WTC11 (cell line): Measurements from ENCODE around the gene DAZAP2. TPM values are rescaled to one million over a fixed set of nuclear protein-coding genes. Genes with fewer than 3 reads are reported as not detected.

Experiments
- ATAC-seq: fragments of 200-7000 bp; cut with Tn5 transposase; 2 replicates; pipeline ENCODE4 v1.10.0; 2021; ENCODE audit warnings: mild to moderate bottlenecking, moderate library complexity
- CTCF ChIA-PET: fragments of 300-600 bp; sonication (Branson Sonifier 250); formaldehyde crosslinking; loops from one replicate; lab custom pipeline; 2021; ENCODE audit warnings: antibody characterized with exemption; lab: Charles Lee
- POLR2A ChIA-PET: fragments of 350-600 bp; sonication (Branson Sonifier 250); formaldehyde crosslinking; loops from one replicate; lab custom pipeline; 2021; ENCODE audit warnings: antibody characterized with exemption; lab: Charles Lee
- DNase-seq: peaks from one replicate; pipeline ENCODE4 v3.0.0; 2021; ENCODE audit warnings: low spot score
- H3K27ac Mint-ChIP-seq: 2 replicates; pipeline ENCODE4 v1.8.0; 2021; ENCODE audit warnings: mixed read lengths
- H3K27me3 Mint-ChIP-seq: 2 replicates; pipeline ENCODE4 v1.8.0; 2021; ENCODE audit warnings: low read depth, mild to moderate bottlenecking, moderate library complexity, mixed read lengths
- H3K36me3 Mint-ChIP-seq: 2 replicates; pipeline ENCODE4 v1.8.0; 2021; ENCODE audit warnings: mixed read lengths
- H3K4me1 Mint-ChIP-seq: 2 replicates; pipeline ENCODE4 v1.8.0; 2022; ENCODE audit warnings: mixed read lengths
- H3K4me3 Mint-ChIP-seq: 2 replicates; pipeline ENCODE4 v1.8.0; 2021; ENCODE audit warnings: mild to moderate bottlenecking, moderate library complexity, mixed read lengths
- H3K9me3 Mint-ChIP-seq: 2 replicates; pipeline ENCODE4 v1.8.0; 2021; ENCODE audit warnings: mixed read lengths
- ATF1 ChIP-seq: sonication (generic); formaldehyde crosslinking; IDR thresholded peaks from 2 replicates; pipeline ENCODE4 v1.8.1; 2023; ENCODE audit warnings: mild to moderate bottlenecking, moderate library complexity, missing genetic modification reagents
- CREB1 ChIP-seq: sonication (generic); formaldehyde crosslinking; IDR thresholded peaks from 2 replicates; pipeline ENCODE4 v1.8.0; 2023; ENCODE audit warnings: mild to moderate bottlenecking, missing genetic modification reagents
- ELF4 ChIP-seq: sonication (generic); formaldehyde crosslinking; IDR thresholded peaks from 2 replicates; pipeline ENCODE4 v1.8.1; 2022; ENCODE audit warnings: low read depth, mild to moderate bottlenecking, moderate library complexity, missing genetic modification reagents
- FOXJ3 ChIP-seq: sonication (generic); formaldehyde crosslinking; IDR thresholded peaks from 2 replicates; pipeline ENCODE4 v1.9.0; 2021; ENCODE audit warnings: missing genetic modification reagents, mild to moderate bottlenecking, borderline replicate concordance
- FOXK1 ChIP-seq: sonication (generic); formaldehyde crosslinking; IDR thresholded peaks from 2 replicates; pipeline ENCODE4 v1.8.0; 2022; ENCODE audit warnings: mild to moderate bottlenecking, moderate library complexity, missing genetic modification reagents
- FOXP1 ChIP-seq: sonication (generic); formaldehyde crosslinking; IDR thresholded peaks from 2 replicates; pipeline ENCODE4 v1.8.0; 2022; ENCODE audit warnings: missing genetic modification reagents, mild to moderate bottlenecking, moderate library complexity, borderline replicate concordance
- IRF2 ChIP-seq: sonication (generic); formaldehyde crosslinking; IDR thresholded peaks from 2 replicates; pipeline ENCODE4 v1.8.0; 2022; ENCODE audit warnings: low read depth, missing genetic modification reagents, borderline replicate concordance
- MXD4 ChIP-seq: fragments of 250-450 bp; sonication (Bioruptor Pico); IDR thresholded peaks from 2 replicates; pipeline ENCODE4 v1.8.0; 2021; ENCODE audit warnings: mild to moderate bottlenecking, moderate library complexity, borderline replicate concordance
- MYBL2 ChIP-seq: sonication (generic); formaldehyde crosslinking; IDR thresholded peaks from 2 replicates; pipeline ENCODE4 v1.8.1; 2023; ENCODE audit warnings: mild to moderate bottlenecking, moderate library complexity, missing genetic modification reagents
- NFE2L1 ChIP-seq: sonication (generic); formaldehyde crosslinking; IDR thresholded peaks from 2 replicates; pipeline ENCODE4 v1.8.1; 2023; ENCODE audit warnings: missing genetic modification reagents
- NFYB ChIP-seq: sonication (generic); formaldehyde crosslinking; conservative IDR thresholded peaks from 2 replicates; pipeline ENCODE4 v1.8.0; 2022; ENCODE audit warnings: low read depth, missing genetic modification reagents
- NR2C2 ChIP-seq: sonication (generic); formaldehyde crosslinking; IDR thresholded peaks from 2 replicates; pipeline ENCODE4 v1.8.0; 2022; ENCODE audit warnings: mild to moderate bottlenecking, missing genetic modification reagents
- PRRX2 ChIP-seq: fragments of 250-450 bp; sonication (Bioruptor Pico); IDR thresholded peaks from 2 replicates; pipeline ENCODE4 v1.8.0; 2021; ENCODE audit warnings: mild to moderate bottlenecking
- SMAD4 ChIP-seq: sonication (generic); formaldehyde crosslinking; IDR thresholded peaks from 2 replicates; pipeline ENCODE4 v1.8.0; 2022; ENCODE audit warnings: mild to moderate bottlenecking, missing genetic modification reagents
- ZNF121 ChIP-seq: sonication (generic); formaldehyde crosslinking; IDR thresholded peaks from 2 replicates; pipeline ENCODE4 v1.8.0; 2023; ENCODE audit warnings: missing genetic modification reagents
- ZNF138 ChIP-seq: sonication (generic); formaldehyde crosslinking; conservative IDR thresholded peaks from 2 replicates; pipeline ENCODE4 v1.8.1; 2022; ENCODE audit warnings: mild to moderate bottlenecking, moderate library complexity, missing genetic modification reagents
- ZNF423 ChIP-seq: fragments of 250-450 bp; sonication (Bioruptor Pico); IDR thresholded peaks from 2 replicates; pipeline ENCODE4 v2.1.2; 2022; ENCODE audit warnings: mild to moderate bottlenecking, moderate library complexity
- total RNA-seq: library from RNA; stranded (reverse); gene quantifications from 3 replicates; pipeline ENCODE4 v1.2.3, GENCODE V29; 2021
- TF ChIP-seq, protein P1 (sequence below): sonication (generic); formaldehyde crosslinking; IDR thresholded peaks from 2 replicates; pipeline ENCODE4 v1.8.1; 2022; ENCODE audit warnings: mild to moderate bottlenecking, missing genetic modification reagents, moderate library complexity, borderline replicate concordance
- TF ChIP-seq, protein P2 (sequence below): sonication (generic); formaldehyde crosslinking; IDR thresholded peaks from 2 replicates; pipeline ENCODE4 v1.8.1; 2023; ENCODE audit warnings: mild to moderate bottlenecking, missing genetic modification reagents
- TF ChIP-seq, protein P3 (sequence below): sonication (generic); formaldehyde crosslinking; IDR thresholded peaks from 2 replicates; pipeline ENCODE4 v1.8.0; 2022; ENCODE audit warnings: mild to moderate bottlenecking, missing genetic modification reagents
- TF ChIP-seq, protein P4 (sequence below): sonication (generic); formaldehyde crosslinking; IDR thresholded peaks from 2 replicates; pipeline ENCODE4 v1.8.0; 2022; ENCODE audit warnings: mild to moderate bottlenecking, missing genetic modification reagents
- TF ChIP-seq, protein P5 (sequence below): sonication (generic); formaldehyde crosslinking; IDR thresholded peaks from 2 replicates; pipeline ENCODE4 v1.8.0; 2022; ENCODE audit warnings: missing genetic modification reagents
- TF ChIP-seq, protein P6 (sequence below): sonication (generic); formaldehyde crosslinking; IDR thresholded peaks from 2 replicates; pipeline ENCODE4 v1.8.1; 2022; ENCODE audit warnings: low read depth, missing genetic modification reagents, borderline replicate concordance

The DAZAP2 gene
- total RNA-seq, 1 experiment from 2014 or later = 35.8 TPM

DNA sequence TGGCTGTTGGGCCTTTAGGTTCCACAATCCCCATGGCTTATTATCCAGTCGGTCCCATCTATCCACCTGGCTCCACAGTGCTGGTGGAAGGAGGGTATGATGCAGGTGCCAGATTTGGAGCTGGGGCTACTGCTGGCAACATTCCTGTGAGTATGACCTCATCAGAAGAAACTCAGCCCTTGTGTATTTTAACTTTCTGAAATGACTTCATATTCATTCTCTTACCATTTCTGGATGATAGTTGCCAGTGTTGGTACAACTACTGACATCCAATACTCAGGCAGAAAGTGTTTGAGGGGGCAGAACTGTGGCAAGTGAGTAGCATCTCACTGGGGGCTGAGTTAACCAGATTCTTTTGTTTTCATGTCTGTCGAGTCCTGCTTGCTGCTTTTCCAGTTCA lies 2.3 kb downstream of the DAZAP2 start (continued):
- TF ChIP-seq, protein P1, sequence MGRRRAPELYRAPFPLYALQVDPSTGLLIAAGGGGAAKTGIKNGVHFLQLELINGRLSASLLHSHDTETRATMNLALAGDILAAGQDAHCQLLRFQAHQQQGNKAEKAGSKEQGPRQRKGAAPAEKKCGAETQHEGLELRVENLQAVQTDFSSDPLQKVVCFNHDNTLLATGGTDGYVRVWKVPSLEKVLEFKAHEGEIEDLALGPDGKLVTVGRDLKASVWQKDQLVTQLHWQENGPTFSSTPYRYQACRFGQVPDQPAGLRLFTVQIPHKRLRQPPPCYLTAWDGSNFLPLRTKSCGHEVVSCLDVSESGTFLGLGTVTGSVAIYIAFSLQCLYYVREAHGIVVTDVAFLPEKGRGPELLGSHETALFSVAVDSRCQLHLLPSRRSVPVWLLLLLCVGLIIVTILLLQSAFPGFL (CRISPR knock-in tag) = no peak
- no peak for TF ChIP-seq IRF2 (CRISPR knock-in tag)
- no peak for TF ChIP-seq ELF4 (CRISPR knock-in tag)
- no peak for TF ChIP-seq MYBL2
- TF ChIP-seq ZNF138 = no peak
- no peak for TF ChIP-seq CREB1 (CRISPR knock-in tag)
- TF ChIP-seq, protein P2, sequence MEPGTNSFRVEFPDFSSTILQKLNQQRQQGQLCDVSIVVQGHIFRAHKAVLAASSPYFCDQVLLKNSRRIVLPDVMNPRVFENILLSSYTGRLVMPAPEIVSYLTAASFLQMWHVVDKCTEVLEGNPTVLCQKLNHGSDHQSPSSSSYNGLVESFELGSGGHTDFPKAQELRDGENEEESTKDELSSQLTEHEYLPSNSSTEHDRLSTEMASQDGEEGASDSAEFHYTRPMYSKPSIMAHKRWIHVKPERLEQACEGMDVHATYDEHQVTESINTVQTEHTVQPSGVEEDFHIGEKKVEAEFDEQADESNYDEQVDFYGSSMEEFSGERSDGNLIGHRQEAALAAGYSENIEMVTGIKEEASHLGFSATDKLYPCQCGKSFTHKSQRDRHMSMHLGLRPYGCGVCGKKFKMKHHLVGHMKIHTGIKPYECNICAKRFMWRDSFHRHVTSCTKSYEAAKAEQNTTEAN (CRISPR knock-in tag) = no peak

DNA sequence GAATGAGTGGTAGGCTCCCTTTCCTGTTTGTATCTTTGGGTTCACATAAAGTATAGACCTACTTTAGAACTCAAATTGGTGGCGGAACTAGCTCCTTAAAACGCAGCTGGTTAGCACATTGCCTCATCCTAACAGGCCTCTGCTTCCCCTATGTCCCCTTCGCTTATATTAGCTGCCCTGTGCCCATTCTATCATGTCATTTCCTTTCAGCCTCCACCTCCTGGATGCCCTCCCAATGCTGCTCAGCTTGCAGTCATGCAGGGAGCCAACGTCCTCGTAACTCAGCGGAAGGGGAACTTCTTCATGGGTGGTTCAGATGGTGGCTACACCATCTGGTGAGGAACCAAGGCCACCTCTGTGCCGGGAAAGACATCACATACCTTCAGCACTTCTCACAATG lies 3.5 kb downstream of the DAZAP2 start:
- H3K4me1 Mint-ChIP-seq = peaks cover 27% of the 10 kb centered on the region
- no peak overlapping the region for H3K27ac Mint-ChIP-seq
- TF ChIP-seq FOXP1 (no peak), NFE2L1 (CRISPR knock-in tag) (no peak), ZNF121 (CRISPR knock-in tag) (no peak), FOXJ3 (CRISPR knock-in tag) (no peak), ZNF138 (no peak), CREB1 (CRISPR knock-in tag) (no peak)
- TF ChIP-seq, protein P3, sequence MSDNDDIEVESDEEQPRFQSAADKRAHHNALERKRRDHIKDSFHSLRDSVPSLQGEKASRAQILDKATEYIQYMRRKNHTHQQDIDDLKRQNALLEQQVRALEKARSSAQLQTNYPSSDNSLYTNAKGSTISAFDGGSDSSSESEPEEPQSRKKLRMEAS = no peak
- TF ChIP-seq, protein P4, sequence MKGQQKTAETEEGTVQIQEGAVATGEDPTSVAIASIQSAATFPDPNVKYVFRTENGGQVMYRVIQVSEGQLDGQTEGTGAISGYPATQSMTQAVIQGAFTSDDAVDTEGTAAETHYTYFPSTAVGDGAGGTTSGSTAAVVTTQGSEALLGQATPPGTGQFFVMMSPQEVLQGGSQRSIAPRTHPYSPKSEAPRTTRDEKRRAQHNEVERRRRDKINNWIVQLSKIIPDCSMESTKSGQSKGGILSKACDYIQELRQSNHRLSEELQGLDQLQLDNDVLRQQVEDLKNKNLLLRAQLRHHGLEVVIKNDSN = no peak
- TF ChIP-seq, protein P5, sequence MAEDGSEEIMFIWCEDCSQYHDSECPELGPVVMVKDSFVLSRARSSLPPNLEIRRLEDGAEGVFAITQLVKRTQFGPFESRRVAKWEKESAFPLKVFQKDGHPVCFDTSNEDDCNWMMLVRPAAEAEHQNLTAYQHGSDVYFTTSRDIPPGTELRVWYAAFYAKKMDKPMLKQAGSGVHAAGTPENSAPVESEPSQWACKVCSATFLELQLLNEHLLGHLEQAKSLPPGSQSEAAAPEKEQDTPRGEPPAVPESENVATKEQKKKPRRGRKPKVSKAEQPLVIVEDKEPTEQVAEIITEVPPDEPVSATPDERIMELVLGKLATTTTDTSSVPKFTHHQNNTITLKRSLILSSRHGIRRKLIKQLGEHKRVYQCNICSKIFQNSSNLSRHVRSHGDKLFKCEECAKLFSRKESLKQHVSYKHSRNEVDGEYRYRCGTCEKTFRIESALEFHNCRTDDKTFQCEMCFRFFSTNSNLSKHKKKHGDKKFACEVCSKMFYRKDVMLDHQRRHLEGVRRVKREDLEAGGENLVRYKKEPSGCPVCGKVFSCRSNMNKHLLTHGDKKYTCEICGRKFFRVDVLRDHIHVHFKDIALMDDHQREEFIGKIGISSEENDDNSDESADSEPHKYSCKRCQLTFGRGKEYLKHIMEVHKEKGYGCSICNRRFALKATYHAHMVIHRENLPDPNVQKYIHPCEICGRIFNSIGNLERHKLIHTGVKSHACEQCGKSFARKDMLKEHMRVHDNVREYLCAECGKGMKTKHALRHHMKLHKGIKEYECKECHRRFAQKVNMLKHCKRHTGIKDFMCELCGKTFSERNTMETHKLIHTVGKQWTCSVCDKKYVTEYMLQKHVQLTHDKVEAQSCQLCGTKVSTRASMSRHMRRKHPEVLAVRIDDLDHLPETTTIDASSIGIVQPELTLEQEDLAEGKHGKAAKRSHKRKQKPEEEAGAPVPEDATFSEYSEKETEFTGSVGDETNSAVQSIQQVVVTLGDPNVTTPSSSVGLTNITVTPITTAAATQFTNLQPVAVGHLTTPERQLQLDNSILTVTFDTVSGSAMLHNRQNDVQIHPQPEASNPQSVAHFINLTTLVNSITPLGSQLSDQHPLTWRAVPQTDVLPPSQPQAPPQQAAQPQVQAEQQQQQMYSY = no peak
- TF ChIP-seq, all 79 proteins: peak for 0
- Mint-ChIP-seq H3K27me3 (no peaks in the 10 kb centered on the region), H3K36me3 (peaks cover 51% of the 10 kb centered on the region), H3K9me3 (no peaks in the 10 kb centered on the region), H3K4me3 (no peak overlapping the region)
- no peak for DNase-seq
- ChIA-PET POLR2A (interaction anchor here (0.6 kb wide), 1 partner anchor 159 kb away, joined by 4 read pairs; the partner anchor contains the start of gene CSRNP2), CTCF (no interaction called here)
- ATAC-seq = no peak

DNA sequence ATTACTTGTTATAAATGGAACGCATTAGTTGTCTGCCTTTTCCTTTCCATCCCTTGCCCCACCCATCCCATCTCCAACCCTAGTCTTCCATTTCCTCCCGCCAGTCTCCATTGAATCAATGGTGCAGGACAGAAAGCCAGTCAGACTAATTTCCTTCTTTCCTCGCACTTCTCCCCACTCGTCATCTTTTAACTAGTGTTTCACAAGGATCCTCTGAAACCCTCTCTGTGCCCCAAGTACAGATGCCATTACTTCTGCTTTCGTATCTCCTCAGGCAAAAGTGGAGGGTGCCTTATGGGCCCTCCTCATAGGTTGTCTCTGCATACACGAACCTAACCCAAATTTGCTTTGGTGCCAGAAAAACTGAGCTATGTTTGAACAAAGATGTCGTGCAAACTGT lies 4.2 kb downstream of the DAZAP2 start:
- ChIA-PET POLR2A (no interaction called here), CTCF (interaction anchor here (1.9 kb wide), 1 partner anchor 25 kb away, joined by 5 read pairs; the partner anchor contains the start of gene POU6F1)
- Mint-ChIP-seq H3K36me3 (peaks cover 51% of the 10 kb centered on the region), H3K4me3 (no peak overlapping the region), H3K4me1 (peaks cover 32% of the 10 kb centered on the region), H3K27ac (no peak overlapping the region; the same call in 1 of the 2 replicates), H3K9me3 (no peaks in the 10 kb centered on the region), H3K27me3 (no peaks in the 10 kb centered on the region)
- no peak for DNase-seq
- ATAC-seq = no peak
- TF ChIP-seq ZNF423 (CRISPR knock-in tag) = no peak
- no peak for TF ChIP-seq FOXK1
- no peak for TF ChIP-seq SMAD4 (CRISPR knock-in tag)
- no peak for TF ChIP-seq NFYB
- TF ChIP-seq, protein P4 = no peak
- TF ChIP-seq NR2C2 (CRISPR knock-in tag) = no peak
- no peak for TF ChIP-seq ATF1 (CRISPR knock-in tag)
- TF ChIP-seq PRRX2 (CRISPR knock-in tag) = no peak
- TF ChIP-seq MXD4 (CRISPR knock-in tag) = no peak
- no peak for TF ChIP-seq ZNF138
- TF ChIP-seq, protein P6, sequence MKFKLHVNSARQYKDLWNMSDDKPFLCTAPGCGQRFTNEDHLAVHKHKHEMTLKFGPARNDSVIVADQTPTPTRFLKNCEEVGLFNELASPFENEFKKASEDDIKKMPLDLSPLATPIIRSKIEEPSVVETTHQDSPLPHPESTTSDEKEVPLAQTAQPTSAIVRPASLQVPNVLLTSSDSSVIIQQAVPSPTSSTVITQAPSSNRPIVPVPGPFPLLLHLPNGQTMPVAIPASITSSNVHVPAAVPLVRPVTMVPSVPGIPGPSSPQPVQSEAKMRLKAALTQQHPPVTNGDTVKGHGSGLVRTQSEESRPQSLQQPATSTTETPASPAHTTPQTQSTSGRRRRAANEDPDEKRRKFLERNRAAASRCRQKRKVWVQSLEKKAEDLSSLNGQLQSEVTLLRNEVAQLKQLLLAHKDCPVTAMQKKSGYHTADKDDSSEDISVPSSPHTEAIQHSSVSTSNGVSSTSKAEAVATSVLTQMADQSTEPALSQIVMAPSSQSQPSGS (CRISPR knock-in tag) = no peak
- TF ChIP-seq NFE2L1 (CRISPR knock-in tag) = no peak
